Measurements from ENCODE around the gene ZMIZ1.

ZMIZ1 gene

GRCh38 chr10:79139124-79139835 is 70.5 kb downstream of the ZMIZ1 start:
- Histone ChIP-seq H3K27me3 (no peaks in the 10 kb centered on the region), H3K9me3 (no peaks in the 10 kb centered on the region), H3K4me1 (peaks cover 28% of the 10 kb centered on the region), H3K36me3 (peaks cover 45% of the 10 kb centered on the region), H3K4me3 (ENCODE audit: low read depth, low read length) (no peak overlapping the region)
- no peak for DNase-seq
- TF ChIP-seq CTCF (IDR thresholded peaks at IDR 0.05; ENCODE audit: low read depth, low read length): no peak

- Histone ChIP-seq H3K4me3 (ENCODE audit: low read depth, low read length) (no peak overlapping the region), H3K27me3 (no peaks in the 10 kb centered on the region), H3K36me3 (peaks cover 41% of the 10 kb centered on the region), H3K9me3 (no peaks in the 10 kb centered on the region), H3K4me1 (peaks cover 27% of the 10 kb centered on the region)
- TF ChIP-seq CTCF (IDR thresholded peaks at IDR 0.05; ENCODE audit: low read depth, low read length): no peak
- DNase-seq: no peak
Observed at GRCh38 chr10:79140085-79140793, 71.5 kb downstream of the ZMIZ1 start.

- Histone ChIP-seq H3K27me3 (no peaks in the 10 kb centered on the region), H3K9me3 (no peaks in the 10 kb centered on the region), H3K4me1 (peaks cover 21% of the 10 kb centered on the region), H3K4me3 (ENCODE audit: low read depth, low read length) (no peak overlapping the region), H3K36me3 (peaks cover 38% of the 10 kb centered on the region)
- no peak for DNase-seq
- no peak for TF ChIP-seq CTCF (IDR thresholded peaks at IDR 0.05; ENCODE audit: low read depth, low read length)
Observed at GRCh38 chr10:79140855-79141254, 72.1 kb downstream of the ZMIZ1 start.

- Histone ChIP-seq H3K36me3 (peaks cover 38% of the 10 kb centered on the region), H3K27me3 (no peaks in the 10 kb centered on the region), H3K9me3 (no peaks in the 10 kb centered on the region), H3K4me1 (peaks cover 22% of the 10 kb centered on the region), H3K4me3 (ENCODE audit: low read depth, low read length) (no peak overlapping the region)
- no peak for DNase-seq
- TF ChIP-seq CTCF (IDR thresholded peaks at IDR 0.05; ENCODE audit: low read depth, low read length): no peak
Observed at GRCh38 chr10:79142064-79142491, 73.3 kb downstream of the ZMIZ1 start.

- TF ChIP-seq CTCF (IDR thresholded peaks at IDR 0.05; ENCODE audit: low read depth, low read length): peak; percentile 29
- Histone ChIP-seq H3K27me3 (no peaks in the 10 kb centered on the region), H3K9me3 (no peaks in the 10 kb centered on the region), H3K4me3 (ENCODE audit: low read depth, low read length) (no peak overlapping the region), H3K36me3 (peaks cover 38% of the 10 kb centered on the region), H3K4me1 (peaks cover 26% of the 10 kb centered on the region)
- DNase-seq: peak; percentile 36
Observed at GRCh38 chr10:79142522-79143309, 74.0 kb downstream of the ZMIZ1 start.
